ENCODE measurements around the gene ZNF559.
"Not testable (repeated sequence)": the region's sequence is repeated elsewhere in the genome, so short reads cannot be mapped to it uniquely, and the experiment has no call there.

Gene ZNF559

DNA sequence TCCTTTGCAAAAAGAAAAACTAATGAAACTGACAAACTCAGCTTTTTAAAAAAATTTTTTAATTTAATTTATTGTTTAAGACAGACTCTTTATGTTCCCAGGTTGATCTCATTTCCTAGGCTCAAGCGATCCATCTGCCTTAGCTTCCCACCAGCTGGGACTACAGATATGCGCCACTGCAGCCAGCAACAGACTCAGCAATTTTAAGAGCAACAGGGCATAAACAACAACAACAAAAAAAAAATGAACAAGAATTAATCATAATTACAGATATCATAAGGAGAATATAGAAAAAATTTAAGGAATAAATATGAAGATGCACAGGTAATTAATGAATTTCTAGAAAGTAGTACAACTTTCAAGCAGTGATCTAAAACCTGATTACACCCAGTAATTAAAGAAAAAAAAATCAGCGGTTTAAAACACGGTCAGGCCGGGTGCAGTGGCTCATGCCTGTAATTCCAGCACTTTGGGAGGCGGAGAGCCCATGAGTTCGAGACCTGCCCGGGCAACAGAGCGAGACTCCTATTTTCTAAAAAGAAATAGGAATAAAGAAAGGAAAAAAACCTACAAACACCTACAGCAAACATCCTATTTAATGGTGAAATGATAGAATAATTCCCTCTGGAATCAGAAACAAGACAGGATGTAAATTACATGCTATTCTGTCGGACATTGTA is 15.7 kb upstream of the ZNF559 start:
- H3K36me3 ChIP-seq (replicated peaks): peaks cover 17% of the 10 kb centered on the region
- no peak for DNase-seq
- H3K4me3 ChIP-seq (ENCODE audit: low read depth, low read length): peak overlapping the region; percentile 89
- H3K27me3 ChIP-seq (replicated peaks): no peaks in the 10 kb centered on the region
- no peak overlapping the region for H3K27ac ChIP-seq
- TF ChIP-seq, protein P1, sequence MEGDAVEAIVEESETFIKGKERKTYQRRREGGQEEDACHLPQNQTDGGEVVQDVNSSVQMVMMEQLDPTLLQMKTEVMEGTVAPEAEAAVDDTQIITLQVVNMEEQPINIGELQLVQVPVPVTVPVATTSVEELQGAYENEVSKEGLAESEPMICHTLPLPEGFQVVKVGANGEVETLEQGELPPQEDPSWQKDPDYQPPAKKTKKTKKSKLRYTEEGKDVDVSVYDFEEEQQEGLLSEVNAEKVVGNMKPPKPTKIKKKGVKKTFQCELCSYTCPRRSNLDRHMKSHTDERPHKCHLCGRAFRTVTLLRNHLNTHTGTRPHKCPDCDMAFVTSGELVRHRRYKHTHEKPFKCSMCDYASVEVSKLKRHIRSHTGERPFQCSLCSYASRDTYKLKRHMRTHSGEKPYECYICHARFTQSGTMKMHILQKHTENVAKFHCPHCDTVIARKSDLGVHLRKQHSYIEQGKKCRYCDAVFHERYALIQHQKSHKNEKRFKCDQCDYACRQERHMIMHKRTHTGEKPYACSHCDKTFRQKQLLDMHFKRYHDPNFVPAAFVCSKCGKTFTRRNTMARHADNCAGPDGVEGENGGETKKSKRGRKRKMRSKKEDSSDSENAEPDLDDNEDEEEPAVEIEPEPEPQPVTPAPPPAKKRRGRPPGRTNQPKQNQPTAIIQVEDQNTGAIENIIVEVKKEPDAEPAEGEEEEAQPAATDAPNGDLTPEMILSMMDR (IDR thresholded peaks at IDR 0.05; ENCODE audit: low read depth, low read length, missing control alignments): no peak
- in situ Hi-C loops (cut with HindIII; ENCODE audit: low pct_ligation_motif_present, low sequenced_read_pairs): no loop called here

DNA sequence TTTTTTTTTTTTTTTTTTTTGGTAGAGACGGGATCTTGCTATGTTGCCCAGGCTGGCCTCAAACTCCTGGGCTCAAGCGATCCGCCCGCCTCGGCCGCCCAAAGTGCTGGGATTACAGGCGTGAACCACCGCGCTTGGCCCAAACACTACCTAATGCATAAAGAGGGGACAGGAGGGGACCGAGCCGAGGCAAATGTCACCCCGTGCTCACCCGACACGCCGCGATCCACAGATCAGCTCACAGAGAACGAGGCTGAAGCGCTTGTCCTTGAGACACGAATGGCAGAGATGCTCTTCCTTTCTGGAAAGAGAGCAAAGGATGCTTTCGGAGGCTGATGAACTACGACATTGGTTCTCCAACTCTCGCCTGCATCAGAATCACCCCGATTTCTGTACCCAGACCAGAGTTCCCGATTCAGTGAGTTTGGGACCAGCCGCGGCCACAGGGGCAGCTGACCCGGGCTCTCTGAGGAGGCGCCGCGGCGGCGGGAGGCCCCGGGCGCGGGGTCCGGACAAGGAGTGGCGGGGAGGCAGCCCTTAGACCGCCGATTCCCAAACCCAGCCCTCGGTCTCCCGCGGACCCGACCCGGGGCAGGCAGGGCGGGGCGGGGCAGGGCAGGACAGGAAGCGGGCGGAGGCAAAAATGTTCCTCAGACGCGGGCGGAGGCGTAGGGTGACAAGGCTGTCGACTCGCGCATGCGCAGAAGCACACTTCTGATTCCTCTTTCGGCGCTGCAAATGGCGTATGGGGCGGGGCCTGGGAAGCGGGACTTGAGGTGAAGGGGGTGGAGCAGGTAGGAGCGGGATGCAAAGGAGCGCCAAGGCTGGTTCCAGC is 14.6 kb upstream of the ZNF559 start, which contains the start of gene ZNF699:
ZNF699 (minus strand) TSS at position 700 of the 835 bp plus-strand sequence. CDS start 4,719 bp downstream, outside the sequence.
- TF ChIP-seq, protein P1 (IDR thresholded peaks at IDR 0.05; ENCODE audit: low read depth, low read length, missing control alignments): no peak
- no peaks in the 10 kb centered on the region for H3K27me3 ChIP-seq (replicated peaks)
- peaks cover 8% of the 10 kb centered on the region for H3K36me3 ChIP-seq (replicated peaks)
- H3K4me3 ChIP-seq (ENCODE audit: low read depth, low read length): peak within 1 kb of the TSS; percentile 89
- peak; percentile 97 for DNase-seq
- peak within 1 kb of the TSS; percentile 89 for H3K27ac ChIP-seq
- in situ Hi-C loops (cut with HindIII; ENCODE audit: low pct_ligation_motif_present, low sequenced_read_pairs): no loop called here

DNA sequence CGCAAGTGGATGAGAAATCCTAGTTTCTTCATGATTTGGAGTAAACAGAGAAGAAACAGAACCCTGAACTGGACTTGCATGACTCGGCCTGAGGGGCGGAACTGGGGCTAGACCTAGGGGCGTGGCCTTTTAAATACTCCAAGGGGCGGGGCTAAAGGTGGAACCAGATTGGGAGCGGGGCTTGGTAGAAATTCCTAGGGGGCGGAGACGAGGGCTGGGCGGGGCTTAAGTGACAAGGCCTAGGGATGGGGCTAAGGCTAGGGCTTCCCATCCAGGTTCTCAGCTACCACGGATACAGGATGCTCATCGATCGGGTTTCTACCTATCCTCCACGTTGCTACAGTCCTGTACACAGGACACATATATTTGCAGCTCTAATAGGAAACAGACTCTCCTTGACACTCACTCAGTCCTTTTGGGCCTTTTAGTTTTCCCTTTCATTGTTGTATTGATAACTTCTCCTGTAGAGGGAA is 14.0 kb upstream of the ZNF559 start:
- Histone ChIP-seq H3K4me3 (ENCODE audit: low read depth, low read length) (peak overlapping the region; percentile 89), H3K36me3 (replicated peaks) (peaks cover 1% of the 10 kb centered on the region), H3K27ac (peak overlapping the region; percentile 89), H3K27me3 (replicated peaks) (no peaks in the 10 kb centered on the region)
- TF ChIP-seq, protein P1 (IDR thresholded peaks at IDR 0.05; ENCODE audit: low read depth, low read length, missing control alignments): no peak
- in situ Hi-C loops (cut with HindIII; ENCODE audit: low pct_ligation_motif_present, low sequenced_read_pairs): no loop called here
- DNase-seq: peak; percentile 90

DNA sequence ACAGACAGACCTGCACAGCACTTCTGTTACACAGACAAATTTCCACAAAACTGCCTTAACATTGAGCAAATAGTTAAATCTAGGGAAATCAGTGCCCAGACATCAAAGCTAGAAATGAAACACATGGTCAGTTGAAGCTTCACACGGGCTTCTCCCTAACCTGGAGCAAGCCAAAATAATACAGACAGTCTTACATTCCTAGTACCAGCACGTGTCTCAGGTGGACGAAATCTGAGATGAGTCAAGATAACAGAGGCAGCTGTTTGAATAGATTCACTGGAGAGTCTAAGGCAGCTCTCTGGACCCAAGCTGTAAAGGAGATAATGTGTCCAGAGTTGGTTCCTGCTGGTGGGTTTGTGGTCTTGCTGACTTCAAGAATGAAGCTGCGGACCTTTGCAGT is 10.2 kb upstream of the ZNF559 start:
- TF ChIP-seq, protein P1 (IDR thresholded peaks at IDR 0.05; ENCODE audit: low read depth, low read length, missing control alignments): no peak
- in situ Hi-C loops (cut with HindIII; ENCODE audit: low pct_ligation_motif_present, low sequenced_read_pairs): no loop called here
- no peaks in the 10 kb centered on the region for H3K27me3 ChIP-seq (replicated peaks)
- no peak overlapping the region for H3K27ac ChIP-seq
- no peak for DNase-seq
- H3K36me3 ChIP-seq (replicated peaks): no peaks in the 10 kb centered on the region
- H3K4me3 ChIP-seq (ENCODE audit: low read depth, low read length): no peak overlapping the region

DNA sequence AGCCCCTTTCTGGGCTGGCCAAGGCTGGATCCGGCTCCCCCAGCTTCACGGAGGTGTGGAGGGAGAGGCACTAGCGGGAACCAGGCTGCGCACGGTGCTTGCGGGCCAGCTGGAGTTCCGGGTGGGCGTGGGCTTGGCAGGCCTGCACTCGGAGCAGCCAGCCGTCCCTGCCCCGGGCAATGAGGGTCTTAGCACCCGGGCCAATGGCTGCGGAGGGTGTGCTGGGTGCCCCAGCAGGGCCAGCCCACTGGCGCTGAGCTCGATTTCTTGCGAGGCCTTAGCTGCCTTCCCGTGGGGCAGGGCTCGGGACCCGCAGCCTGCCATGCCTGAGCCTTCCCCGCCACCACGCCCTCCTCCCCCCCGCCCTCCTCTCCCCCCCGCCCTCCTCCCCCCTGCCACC is 2.6 kb upstream of the ZNF559 start:
- Histone ChIP-seq H3K27ac (no peak overlapping the region), H3K27me3 (replicated peaks) (no peaks in the 10 kb centered on the region), H3K4me3 (ENCODE audit: low read depth, low read length) (no peak overlapping the region), H3K36me3 (replicated peaks) (no peaks in the 10 kb centered on the region)
- DNase-seq: no peak
- in situ Hi-C loops (cut with HindIII; ENCODE audit: low pct_ligation_motif_present, low sequenced_read_pairs): no loop called here
- TF ChIP-seq, protein P1 (IDR thresholded peaks at IDR 0.05; ENCODE audit: low read depth, low read length, missing control alignments): no peak

DNA sequence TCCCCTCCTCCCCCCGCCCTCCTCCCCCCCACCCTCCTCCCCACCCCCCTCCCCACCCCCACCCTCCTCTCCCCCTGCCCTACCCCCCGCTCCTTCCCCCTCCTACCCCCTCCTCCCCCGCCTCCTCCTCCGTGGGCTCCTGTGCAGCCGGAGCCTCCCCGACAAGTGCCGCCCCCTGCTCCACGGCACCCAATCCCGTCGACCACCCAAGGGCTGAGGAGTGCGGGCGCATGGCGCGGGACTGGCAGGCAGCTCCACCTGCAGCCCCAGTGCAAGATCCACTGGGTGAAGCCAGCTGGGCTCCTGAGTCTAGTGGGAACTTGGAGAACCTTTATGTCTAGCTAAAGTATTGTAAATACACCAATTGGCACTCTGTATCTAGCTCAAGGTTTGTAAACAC is 2.2 kb upstream of the ZNF559 start:
- H3K27ac ChIP-seq; H3K36me3 ChIP-seq (replicated peaks); H3K27me3 ChIP-seq (replicated peaks); DNase-seq; in situ Hi-C loops (cut with HindIII; ENCODE audit: low pct_ligation_motif_present, low sequenced_read_pairs); H3K4me3 ChIP-seq (ENCODE audit: low read depth, low read length): not testable (repeated sequence)

DNA sequence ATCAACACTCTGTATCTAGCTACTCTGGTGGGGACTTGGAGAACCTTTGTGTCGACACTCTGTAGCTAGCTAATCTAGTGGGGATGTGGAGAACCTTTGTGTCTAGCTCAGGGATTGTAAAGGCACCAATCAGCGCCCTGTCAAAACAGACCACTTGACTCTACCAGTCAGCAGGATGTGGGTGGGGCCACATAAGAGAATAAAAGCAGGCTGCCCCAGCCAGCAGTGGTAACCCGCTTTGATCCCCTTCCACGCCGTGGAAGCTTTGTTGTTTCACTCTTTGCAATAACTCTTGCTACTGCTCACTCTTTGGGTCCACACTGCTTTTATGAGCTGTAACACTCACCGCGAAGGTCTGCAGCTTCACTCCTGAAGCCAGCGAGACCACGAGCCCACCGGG is 1.8 kb upstream of the ZNF559 start:
- H3K36me3 ChIP-seq (replicated peaks); DNase-seq; H3K27ac ChIP-seq; in situ Hi-C loops (cut with HindIII; ENCODE audit: low pct_ligation_motif_present, low sequenced_read_pairs); H3K27me3 ChIP-seq (replicated peaks); H3K4me3 ChIP-seq (ENCODE audit: low read depth, low read length): not testable (repeated sequence)

All from brain microvascular endothelial cell (primary cell).